HG02571 (cell line): ENCODE measurements around the gene DSTN.

Experiments
- ATAC-seq: cut with Tn5 transposase; IDR thresholded peaks from one replicate; pipeline ENCODE4 v1.9.1; 2021; ENCODE audit warnings: mild to moderate bottlenecking, moderate library complexity; ENCODE audit not compliant: unreplicated experiment

DSTN gene

GRCh38 chr20:17611540-17612286 is 41.8 kb downstream of the DSTN start:
- ATAC-seq, result no peak

- ATAC-seq, result no peak
These were observed 42.6 kb downstream of the DSTN start for GRCh38 chr20:17612287-17612991.

- no peak for ATAC-seq
These were observed 43.1 kb downstream of the DSTN start for GRCh38 chr20:17612992-17613327.

DNA sequence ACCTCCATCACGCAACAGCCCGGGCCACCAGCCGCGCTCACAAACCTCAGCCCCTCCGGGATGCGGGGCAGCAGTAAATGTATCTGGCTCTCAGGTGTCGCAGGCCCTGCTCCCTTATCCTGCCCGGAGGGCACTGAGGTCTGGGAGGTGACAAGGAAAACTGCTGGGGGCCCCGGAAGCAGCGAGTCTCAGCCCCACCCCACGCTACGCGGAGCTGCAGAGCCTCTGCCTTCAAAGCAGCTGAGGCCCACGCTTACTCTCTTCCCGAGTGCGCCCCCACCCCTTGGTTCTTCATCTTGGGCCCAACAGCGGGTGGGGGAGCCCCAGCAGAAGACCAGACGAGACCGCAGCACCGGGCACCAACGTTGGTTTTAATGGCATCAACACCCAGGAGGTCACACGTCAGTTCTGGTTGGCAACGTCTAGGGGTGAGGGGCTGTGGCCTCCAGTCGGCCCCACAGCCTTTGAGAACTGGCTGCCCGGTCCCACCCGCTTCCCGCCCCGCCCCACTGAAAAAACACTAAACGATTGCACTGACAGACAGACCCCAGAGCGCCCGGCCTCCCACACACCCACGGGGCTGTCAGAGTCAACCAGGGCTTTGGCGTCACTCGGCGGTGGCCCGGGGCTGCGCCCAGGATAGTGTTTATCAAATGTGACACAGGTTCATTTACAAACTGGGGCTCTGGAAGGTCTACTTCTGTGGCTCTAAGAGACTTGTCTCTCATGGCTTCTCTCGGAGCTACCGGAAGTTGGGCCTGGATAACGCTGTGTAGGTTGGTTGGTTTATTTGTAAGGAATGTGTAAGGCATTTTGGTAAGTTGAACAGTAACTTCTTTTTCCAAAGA is 43.7 kb downstream of the DSTN start:
- no peak for ATAC-seq

- ATAC-seq, result no peak
These were observed 44.4 kb downstream of the DSTN start for GRCh38 chr20:17614176-17614811.

DNA sequence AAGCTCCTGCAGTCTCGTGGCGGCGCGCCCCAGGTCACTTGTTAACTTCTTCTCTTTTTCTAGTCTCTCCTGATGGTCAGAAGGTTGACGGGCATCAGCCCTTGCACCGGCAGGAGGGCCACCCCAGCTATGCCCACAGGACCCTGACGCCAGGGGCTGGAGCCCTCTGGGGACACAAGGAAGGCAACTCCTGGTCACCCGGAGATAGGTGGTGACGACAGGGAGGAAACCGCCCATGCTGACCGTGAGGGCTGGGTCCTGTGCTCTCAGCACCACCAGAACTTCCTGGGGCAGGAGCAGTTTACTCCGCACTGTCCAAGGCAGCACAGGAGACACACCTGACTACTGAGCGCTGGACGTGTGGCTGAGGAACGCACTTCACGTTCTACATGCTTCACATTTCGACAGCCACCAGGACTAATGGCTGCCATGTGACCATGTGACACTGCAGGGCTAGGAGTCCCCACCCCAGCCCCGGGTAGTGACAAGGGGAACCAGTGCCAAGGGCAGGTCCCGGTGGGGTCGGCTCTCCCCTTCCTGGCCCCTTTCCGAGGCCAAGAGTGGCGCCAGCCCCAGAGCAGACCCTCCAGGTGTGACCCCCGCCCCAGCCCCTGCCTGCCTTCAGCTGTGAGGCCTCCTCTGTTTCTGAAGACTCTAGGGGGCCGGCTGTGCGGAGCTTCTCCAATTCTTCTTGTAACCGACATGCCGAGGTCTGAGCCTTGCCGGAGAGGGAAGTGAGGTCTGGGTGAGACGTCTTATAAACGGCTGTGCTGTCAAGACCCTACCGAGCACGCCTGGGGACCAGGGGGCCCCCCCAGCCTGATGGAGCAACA is 45.2 kb downstream of the DSTN start:
- ATAC-seq, result no peak

GRCh38 chr20:17615645-17616479 is 46.0 kb downstream of the DSTN start:
- ATAC-seq, result no peak

DNA sequence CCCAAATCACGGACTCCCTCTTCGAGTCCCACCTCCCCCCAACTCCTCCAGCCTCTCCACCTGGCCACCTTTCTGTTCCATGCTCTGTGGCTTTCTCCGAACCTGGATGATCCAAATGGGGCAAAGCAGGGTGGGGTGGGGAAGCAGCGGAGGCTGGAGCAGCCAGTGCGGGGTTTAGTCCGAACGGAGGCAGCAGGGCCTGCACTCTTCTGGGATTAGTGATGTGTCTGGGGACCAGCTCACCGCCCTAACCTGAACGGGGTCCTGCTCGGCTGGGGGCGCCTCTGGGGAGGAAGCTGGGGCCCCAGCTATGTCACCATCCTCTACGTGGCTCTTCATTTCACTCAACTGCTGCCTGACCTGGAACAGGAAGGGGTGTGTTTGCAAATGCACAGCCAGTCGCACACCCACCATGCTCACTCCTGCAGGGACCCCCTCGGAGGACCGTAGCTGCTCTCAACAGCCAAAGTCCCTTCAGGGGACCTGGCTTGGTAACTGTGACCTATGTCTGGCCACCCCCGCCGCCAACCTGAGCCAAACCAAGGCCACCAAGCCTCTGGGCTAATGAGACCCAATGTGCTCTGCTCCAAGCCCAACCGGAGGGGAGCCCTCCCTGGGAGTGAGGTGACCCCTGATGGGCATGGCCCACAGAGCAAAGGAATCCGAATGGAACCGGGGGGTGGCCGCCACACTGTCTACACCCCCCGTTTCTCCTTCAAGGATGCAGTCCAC is 46.8 kb downstream of the DSTN start:
- no peak for ATAC-seq

DNA sequence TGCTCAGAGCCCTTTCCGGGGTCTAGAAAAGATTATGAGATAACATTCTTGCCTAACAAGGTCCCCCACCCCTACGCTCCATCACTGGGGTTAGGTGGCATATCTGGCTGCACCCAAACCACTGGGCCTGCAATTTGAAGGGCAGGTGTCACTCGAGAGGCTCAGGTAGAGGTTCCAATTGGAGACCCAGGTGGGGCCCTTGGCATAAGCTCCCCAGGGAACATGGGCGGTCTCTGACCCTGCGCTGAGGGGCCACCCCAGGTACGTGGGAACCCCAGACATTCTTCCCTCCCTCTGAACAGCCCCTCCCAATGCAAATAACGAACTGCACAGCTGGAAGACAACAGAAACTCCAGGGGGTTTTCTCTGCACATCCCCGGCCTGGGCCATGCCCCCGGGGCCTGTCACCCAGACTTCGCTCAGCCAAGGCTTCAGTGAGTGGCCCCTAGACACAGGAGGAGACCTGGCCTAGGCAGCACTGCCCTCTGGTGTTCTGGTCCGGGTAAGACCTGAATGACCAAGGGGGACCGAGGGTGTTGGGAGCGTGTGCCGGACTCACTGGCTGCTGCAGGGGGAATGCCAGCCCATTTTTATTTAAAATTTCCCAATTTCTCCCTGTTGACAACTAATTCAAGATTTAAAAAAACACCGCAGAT is 47.5 kb downstream of the DSTN start:
- ATAC-seq, result no peak

DNA sequence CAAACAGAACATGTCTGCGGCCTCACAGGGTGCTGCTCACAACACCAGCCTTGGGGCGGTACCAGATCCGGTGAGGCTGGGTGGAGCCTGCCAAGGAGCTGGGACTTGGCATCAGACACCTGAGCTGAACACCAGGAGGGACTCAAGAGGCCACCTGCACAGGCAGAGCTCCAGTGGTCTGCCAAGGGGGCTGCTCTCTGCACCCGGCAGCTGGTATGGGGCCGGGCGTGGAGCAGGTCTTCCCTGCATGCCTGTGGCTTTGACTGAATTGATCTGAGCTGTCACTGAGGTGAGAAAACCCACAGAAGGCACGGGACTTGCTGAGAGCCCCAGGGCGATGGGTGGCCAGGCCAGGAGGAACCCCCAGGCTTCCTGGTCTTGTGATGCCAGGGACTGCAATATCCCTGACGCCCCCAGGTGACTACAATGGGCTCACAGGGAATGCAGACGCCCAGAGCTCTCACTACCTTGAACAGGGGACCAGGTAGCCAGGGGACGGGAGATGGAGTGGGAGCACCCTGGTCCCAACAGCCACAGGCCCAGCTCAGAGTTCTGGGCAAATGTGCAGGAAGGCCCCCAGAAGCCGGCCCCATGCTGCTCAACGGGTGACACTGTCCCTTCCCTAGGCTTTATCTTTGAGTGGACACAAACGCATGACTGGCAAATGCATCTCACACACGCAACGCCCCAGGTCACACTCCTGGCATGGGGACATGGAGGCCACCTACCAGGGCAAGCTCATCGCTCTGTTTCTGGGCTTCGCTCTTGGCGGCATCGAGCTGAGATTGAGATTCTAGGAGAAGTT is 48.2 kb downstream of the DSTN start:
- no peak for ATAC-seq

DNA sequence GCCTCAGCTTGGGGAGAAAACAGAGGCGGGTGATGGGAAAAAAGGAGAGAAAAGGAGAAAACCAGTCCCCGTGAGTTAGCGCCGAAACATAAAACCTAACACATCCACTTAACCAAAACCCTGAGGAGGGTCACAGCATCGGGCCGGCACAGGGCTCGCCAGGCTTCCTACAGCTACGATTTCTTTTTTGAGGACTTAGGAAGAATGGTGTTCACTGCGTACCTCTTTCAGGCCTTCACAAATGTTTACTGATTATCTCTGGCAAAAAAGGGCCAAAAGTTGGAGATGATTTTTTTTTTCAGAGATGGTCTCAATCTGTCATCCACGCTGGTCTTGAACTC is 48.8 kb downstream of the DSTN start:
- ATAC-seq, result no peak

- no peak for ATAC-seq
These were observed 49.6 kb downstream of the DSTN start for GRCh38 chr20:17619351-17620093.

GRCh38 chr20:17620371-17621228 is 50.7 kb downstream of the DSTN start:
- ATAC-seq, result no peak

DNA sequence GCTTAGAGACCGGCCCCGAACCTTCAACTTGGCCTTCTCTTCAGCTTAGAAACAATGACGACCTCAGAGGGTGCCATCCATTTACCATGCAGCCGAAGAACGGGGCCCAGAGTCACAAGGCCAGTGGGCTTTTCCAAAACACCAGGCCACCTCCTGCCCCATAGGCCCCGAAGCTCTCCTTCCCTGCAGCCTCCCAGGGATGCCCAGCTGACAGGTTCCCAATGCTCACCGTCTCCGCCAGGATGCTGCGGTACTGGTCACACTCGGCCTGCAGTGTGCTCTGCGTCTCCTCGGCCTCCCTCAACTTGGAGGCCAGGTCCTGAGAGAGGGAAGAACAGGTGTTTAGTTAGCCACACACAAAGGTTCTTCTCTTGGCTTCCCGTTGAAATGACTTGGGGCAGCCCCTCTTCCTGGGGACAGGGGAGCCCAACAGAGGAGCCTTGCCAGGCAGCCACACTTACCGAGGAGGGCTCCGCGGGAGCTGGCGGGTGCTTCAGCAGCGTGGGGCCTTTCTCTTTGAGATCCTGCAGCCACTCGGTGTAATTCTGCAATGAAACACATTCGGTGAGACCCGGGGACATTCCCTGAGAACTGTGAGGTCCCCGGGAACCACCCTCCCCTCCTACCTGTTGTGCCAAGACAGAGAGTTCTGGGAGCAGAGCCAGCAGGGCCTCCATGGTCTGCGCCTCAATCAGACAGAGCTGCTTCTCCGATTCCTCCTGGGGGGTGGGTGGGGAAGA is 51.5 kb downstream of the DSTN start:
- no peak for ATAC-seq

GRCh38 chr20:17622086-17622850 is 52.4 kb downstream of the DSTN start:
- no peak for ATAC-seq
